Dedifferentiated amniotic fluid mesenchymal stem cell (primary cell): ENCODE measurements around the gene CDK5R2.

Experiments
- DNase-seq: peaks from one replicate; pipeline ENCODE4 v3.0.0-alpha.2; 2016; ENCODE audit errors: extremely low spot score

The CDK5R2 gene

GRCh38 chr2:218986148-218986761, 26.8 kb downstream of the CDK5R2 start:
- DNase-seq, result no peak

- no peak for DNase-seq
Observed at GRCh38 chr2:218988164-218988563, 28.7 kb downstream of the CDK5R2 start.

GRCh38 chr2:218988650-218989049, 29.2 kb downstream of the CDK5R2 start:
- DNase-seq, result no peak

- no peak for DNase-seq
Observed at GRCh38 chr2:218990052-218990451, 30.6 kb downstream of the CDK5R2 start.

- no peak for DNase-seq
Observed at GRCh38 chr2:218990612-218991011, 31.1 kb downstream of the CDK5R2 start.

- no peak for DNase-seq
Observed at GRCh38 chr2:218991674-218992168, 32.3 kb downstream of the CDK5R2 start.

- no peak for DNase-seq
Observed at GRCh38 chr2:218992196-218992595, 32.7 kb downstream of the CDK5R2 start.

GRCh38 chr2:218992703-218993344, 33.4 kb downstream of the CDK5R2 start:
- no peak for DNase-seq

GRCh38 chr2:218993345-218994315, 34.2 kb downstream of the CDK5R2 start, which contains the start of gene CRYBA2:
CRYBA2 (minus strand) TSS chr2:218993422; CDS start chr2:218993176, 246 bp downstream.
- no peak for DNase-seq

GRCh38 chr2:218995561-218995960, 36.1 kb downstream of the CDK5R2 start:
- DNase-seq, result no peak

- peak; percentile 62 for DNase-seq
Observed at GRCh38 chr2:218995972-218996711, 36.7 kb downstream of the CDK5R2 start.

GRCh38 chr2:218996937-218997336, 37.5 kb downstream of the CDK5R2 start:
- DNase-seq, result no peak

- DNase-seq, result no peak
Observed at GRCh38 chr2:218997731-218998130, 38.3 kb downstream of the CDK5R2 start.

- no peak for DNase-seq
Observed at GRCh38 chr2:218998414-218999002, 39.0 kb downstream of the CDK5R2 start.

- DNase-seq, result no peak
Observed at GRCh38 chr2:218999021-218999880, 39.8 kb downstream of the CDK5R2 start.

GRCh38 chr2:218999881-219000568, 40.6 kb downstream of the CDK5R2 start:
- DNase-seq, result no peak

GRCh38 chr2:219000569-219000960, 41.1 kb downstream of the CDK5R2 start:
- DNase-seq, result no peak

- no peak for DNase-seq
Observed at GRCh38 chr2:219001100-219001576, 41.7 kb downstream of the CDK5R2 start.
